K562 (cell line): Measurements from ENCODE around the gene RPL29. TPM values are rescaled to one million over a fixed set of nuclear protein-coding genes. Genes with fewer than 3 reads are reported as not detected.

Source experiments
- ATAC-seq: fragments of 200-7000 bp; cut with Tn5 transposase; 3 replicates; pipeline ENCODE4 v1.9.1; 2020; ENCODE audit warnings: moderate library complexity
- BruUV-seq: library from RNA; stranded (reverse); fragments of 400-500 nt; replicated peaks from 2 replicates; lab custom pipeline; 2021; lab: Mats Ljungman, UMichigan
- CTCF ChIA-PET: fragments of 300-600 bp; formaldehyde crosslinking; extraction: SDS; loops from one replicate; lab custom pipeline; 2021; ENCODE audit warnings: low intra/inter-chr PET ratio; lab: Yijun Ruan, JAX
- POLR2A ChIA-PET: fragments of 300-600, 350-650 bp; sonication (Branson Sonifier 250); formaldehyde crosslinking; extraction: SDS; loops from one replicate; lab custom pipeline; 2021; ENCODE audit warnings: antibody characterized with exemption, inconsistent platforms; lab: Yijun Ruan, JAX
- DNase-seq, 4 experiments: peaks; one replicate each; pipeline versions ENCODE4 v3.0.0 to v3.0.0-alpha.2; 2011 to 2018; ENCODE audit warnings: low spot score in 3 of 4, mixed read lengths in 3 of 4; ENCODE audit errors: extremely low read depth in 1 of 4
- FAIRE-seq: peaks from 2 replicates; lab custom pipeline; 2011; peaks lifted over from hg19 to GRCh38; lab: Jason Lieb, UNC
- H2AFZ ChIP-seq: 2 replicates; pipeline ENCODE4 v1.6.0; 2011; ENCODE audit warnings: low read depth, low read length, control low read depth, inconsistent platforms
- H3K27ac ChIP-seq: fragments of 200-600 bp; 3 replicates; pipeline ENCODE4 v1.8.0; 2011; ENCODE audit warnings: low read depth, mild to moderate bottlenecking, control low read depth, inconsistent platforms, low read length, moderate library complexity, mixed read lengths; ENCODE audit errors: extremely low read depth
- H3K27me3 ChIP-seq, 2 experiments: fragments of 300-600 bp in 1 of 2; 2 replicates in 1 of 2; 3 replicates in 1 of 2; pipeline versions ENCODE4 v1.6.0 to v1.8.0; 2011; ENCODE audit warnings: inconsistent platforms in 2 of 2, low read length in 2 of 2, mild to moderate bottlenecking in 1 of 2, mixed read lengths in 1 of 2, moderate library complexity in 1 of 2; ENCODE audit not compliant: control insufficient read depth in 2 of 2, insufficient read depth in 2 of 2
- H3K36me3 ChIP-seq: fragments of 300-600 bp; 3 replicates; pipeline ENCODE4 v1.8.0; 2011; ENCODE audit warnings: mild to moderate bottlenecking, low read length, inconsistent platforms; ENCODE audit not compliant: control insufficient read depth, insufficient read depth
- H3K4me1 ChIP-seq, 2 experiments: fragments of 200-600 bp in 1 of 2; replicated peaks in 1 of 2; 2 replicates in 1 of 2; 3 replicates in 1 of 2; pipeline versions ENCODE4 v1.5.1 to v1.8.0; 2011; ENCODE audit warnings: inconsistent platforms in 2 of 2, low read length in 2 of 2, mild to moderate bottlenecking in 1 of 2, mixed read lengths in 1 of 2, moderate library complexity in 1 of 2; ENCODE audit not compliant: control insufficient read depth in 2 of 2, insufficient read depth in 2 of 2
- H3K4me2 ChIP-seq: 2 replicates; pipeline ENCODE4 v1.6.1; 2011; ENCODE audit warnings: low read length, control low read depth, inconsistent platforms, mixed read lengths; ENCODE audit not compliant: insufficient read depth
- H3K4me3 ChIP-seq: fragments of 200-600 bp; sonication (generic), shearing (Covaris generic); 2 replicates; pipeline ENCODE4 v1.5.1; 2016; ENCODE audit warnings: control low read depth, inconsistent platforms
- H3K79me2 ChIP-seq: fragments of 200-600 bp; 3 replicates; pipeline ENCODE4 v1.8.0; 2011; ENCODE audit warnings: low read length, inconsistent platforms; ENCODE audit not compliant: control insufficient read depth, insufficient read depth
- H3K9ac ChIP-seq, 2 experiments: 2 replicates each; pipeline versions ENCODE4 v1.6.0 to v1.6.1; 2011; ENCODE audit warnings: low read depth in 2 of 2, low read length in 2 of 2, control low read depth in 1 of 2, inconsistent platforms in 1 of 2, mild to moderate bottlenecking in 1 of 2, mixed read lengths in 1 of 2; ENCODE audit not compliant: insufficient read depth in 1 of 2
- H3K9me1 ChIP-seq: one replicate; pipeline ENCODE4 v1.6.0; 2011; ENCODE audit warnings: inconsistent platforms, mild to moderate bottlenecking, low read length, moderate library complexity; ENCODE audit not compliant: control insufficient read depth, insufficient read depth
- H3K9me3 ChIP-seq: replicated peaks from 2 replicates; pipeline ENCODE4 v1.5.1; 2011; ENCODE audit warnings: low read depth, low read length, inconsistent platforms; ENCODE audit not compliant: control insufficient read depth, insufficient read depth
- H4K20me1 ChIP-seq: replicated peaks from 2 replicates; pipeline ENCODE4 v1.6.1; 2011; ENCODE audit warnings: low read length, inconsistent platforms, mixed read lengths; ENCODE audit not compliant: control insufficient read depth, insufficient read depth
- RBFOX2 ChIP-seq: fragments of 200-400 bp; formaldehyde crosslinking; IDR thresholded peaks from 2 replicates; pipeline ENCODE4 v1.6.1; 2017; ENCODE audit warnings: low read depth, mild to moderate bottlenecking, low read length, moderate library complexity
- RBM34 ChIP-seq: fragments of 200-400 bp; formaldehyde crosslinking; IDR thresholded peaks from 2 replicates; pipeline ENCODE4 v1.6.1; 2018; ENCODE audit warnings: low read length, borderline replicate concordance; ENCODE audit not compliant: insufficient read depth
- TCF7L2 ChIP-seq: fragments of 150-350 bp; IDR thresholded peaks from 2 replicates; pipeline ENCODE4 v1.6.1; 2016; ENCODE audit warnings: low read depth, mild to moderate bottlenecking, low read length, moderate library complexity
- ZKSCAN1 ChIP-seq: fragments of 150-350 bp; IDR thresholded peaks from 2 replicates; pipeline ENCODE4 v1.6.1; 2016; ENCODE audit warnings: low read depth, low read length
- ZNF239 ChIP-seq: fragments of 250-450 bp; sonication (Bioruptor Pico); IDR thresholded peaks from 2 replicates; pipeline ENCODE4 v1.4.0; 2020; ENCODE audit warnings: mild to moderate bottlenecking
- ZNF77 ChIP-seq: fragments of 250-450 bp; sonication (Bioruptor Pico); IDR thresholded peaks from 2 replicates; pipeline ENCODE4 v1.5.0; 2020
- WGBS: fragments of 100-300 bp; shearing (Covaris generic); methylation state at CpG from one replicate; pipeline ENCODE4 v1.1.6; 2016; ENCODE audit warnings: low coverage, mixed read lengths; ENCODE audit not compliant: insufficient coverage; ENCODE audit errors: missing lambda C conversion rate; 5-methylcytosine and 5-hydroxymethylcytosine counted together
- in situ Hi-C: fragments of 300-500 bp; cut with MboI; formaldehyde crosslinking; loops from 4 replicates; pipeline ENCODE4 v1.15.0; 2018; ENCODE audit warnings: inconsistent platforms, mixed read lengths
- intact Hi-C: fragments of 100-400 bp; cut with micrococcal nuclease; formaldehyde crosslinking; loops from 2 replicates; pipeline ENCODE4 v1.14.2; 2022
- polyA plus RNA-seq, 8 experiments: library from polyadenylated mRNA; depleted of rRNA in 4 of 8; stranded (reverse) in 5 of 8; unstranded in 3 of 8; fragments of >200 nt; fragmentation: Nextera tagmentation in 2 of 8; fragmentation: Illumina TruSeq in 1 of 8; extraction: Ambion mirVana in 2 of 8; extraction: Trizol in 1 of 8; gene quantifications; 2 replicates each; pipeline versions ENCODE4 v1.2.1 to v1.2.3, GENCODE V29; 2011 to 2014; ENCODE audit warnings: inconsistent platforms in 1 of 8, missing spikeins in 1 of 8
- total RNA-seq, 7 experiments: library from RNA; depleted of rRNA in 6 of 7; stranded (reverse); fragments of >200 nt in 6 of 7; fragmentation: Illumina TruSeq in 2 of 7; extraction: Trizol in 2 of 7; gene quantifications; 2 replicates each; pipeline versions ENCODE4 v1.2.1 to v1.2.3, GENCODE V29; 2011 to 2021; ENCODE audit warnings: low replicate concordance in 1 of 7

RPL29 gene
- total and polyA plus RNA-seq, 9 of the 15 experiments (the other 6 are each of a cell fraction or from before 2014, with no cell fraction given) = 568 to 1,475 (median 1,104) TPM

DNA sequence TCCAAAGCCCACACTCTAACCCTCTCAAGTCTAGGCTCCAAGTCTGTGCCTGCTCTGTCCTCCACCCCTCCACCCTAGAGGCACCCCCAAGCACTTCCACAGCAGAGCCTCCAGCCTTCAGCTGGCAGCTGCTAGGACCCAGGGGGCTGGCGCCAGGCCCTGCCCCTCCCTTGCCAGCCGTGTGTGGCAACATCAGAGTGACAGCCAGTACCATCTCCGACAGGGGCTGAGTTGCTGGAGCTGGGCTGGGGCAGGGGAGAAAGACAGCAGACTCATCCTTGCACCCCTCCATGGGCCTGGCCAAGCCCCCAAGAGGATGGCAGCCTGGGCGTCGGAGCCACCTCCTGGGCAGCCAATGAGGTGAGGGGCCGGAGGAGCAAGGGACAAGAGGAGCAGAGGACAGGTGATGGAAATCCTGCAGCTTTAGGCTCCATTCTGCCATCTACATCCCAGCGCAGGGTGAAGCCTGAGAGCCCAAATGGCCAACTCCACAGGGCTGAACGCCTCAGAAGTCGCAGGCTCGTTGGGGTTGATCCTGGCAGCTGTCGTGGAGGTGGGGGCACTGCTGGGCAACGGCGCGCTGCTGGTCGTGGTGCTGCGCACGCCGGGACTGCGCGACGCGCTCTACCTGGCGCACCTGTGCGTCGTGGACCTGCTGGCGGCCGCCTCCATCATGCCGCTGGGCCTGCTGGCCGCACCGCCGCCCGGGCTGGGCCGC lies 40.4 kb downstream of the RPL29 start, which contains the start of gene GPR62:
Gene GPR62 (plus strand): TSS at position 207 of the 718 bp plus-strand sequence. CDS start 272 bp downstream, at position 479.
- ATAC-seq (no peak), DNase-seq (no peak), FAIRE-seq (no peak)
- Histone ChIP-seq H3K4me2 (no peak within 1 kb of the TSS), H2AFZ (no peak within 1 kb of the TSS), H3K9me3 (no peaks in the 10 kb centered on the region), H3K36me3 (no peaks in the 10 kb centered on the region), H3K4me3 (no peak within 1 kb of the TSS), H3K9me1 (no peaks in the 10 kb centered on the region), H3K27me3 (peaks cover 0 to 4% of the 10 kb centered on the region in 2 experiments; a peak in 2 of 5 replicates), H3K4me1 (peaks cover 0 to 9% of the 10 kb centered on the region in 2 experiments; a peak in 1 of 5 replicates), H3K9ac (no peak within 1 kb of the TSS), H4K20me1 (no peaks in the 10 kb centered on the region), H3K79me2 (no peaks in the 10 kb centered on the region), H3K27ac (no peak within 1 kb of the TSS)
- ChIA-PET POLR2A (no interaction called here), CTCF (no interaction called here)
- TF ChIP-seq TCF7L2 (no peak), ZNF77 (CRISPR knock-in tag) (no peak)
- no TSS peak for BruUV-seq
- in situ Hi-C loops = no loop called here
- 45% methylated on average over 11 of the region's 33 CpGs for WGBS
- intact Hi-C loops = no loop called here

DNA sequence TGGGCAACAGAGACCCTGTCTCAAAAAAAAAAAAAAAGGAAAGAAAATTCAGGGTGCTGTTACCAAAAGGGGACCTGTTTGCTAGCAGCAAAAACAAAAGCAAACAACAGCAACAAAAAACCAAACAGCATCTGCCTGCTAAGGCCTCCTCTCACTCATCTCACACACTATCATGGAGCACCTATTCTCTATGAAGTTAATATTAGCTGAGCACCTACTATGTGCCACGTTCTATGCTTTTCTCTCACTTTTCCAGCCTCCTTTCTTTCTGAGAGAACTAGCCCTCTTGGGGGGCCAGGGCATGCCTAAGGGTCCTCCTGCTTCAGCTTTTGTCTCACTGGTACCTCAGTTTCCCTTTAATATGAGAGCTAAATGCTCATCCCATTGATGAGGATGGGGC lies 41.0 kb downstream of the RPL29 start:
- Histone ChIP-seq H3K9me3 (no peaks in the 10 kb centered on the region), H3K4me1 (peaks cover 0 to 7% of the 10 kb centered on the region in 2 experiments; a peak in 1 of 5 replicates), H2AFZ (no peak overlapping the region), H3K27me3 (peaks cover 0 to 4% of the 10 kb centered on the region in 2 experiments; a peak in 2 of 5 replicates), H3K4me3 (no peak overlapping the region), H4K20me1 (no peaks in the 10 kb centered on the region), H3K9ac (no peak overlapping the region), H3K27ac (no peak overlapping the region), H3K4me2 (no peak overlapping the region), H3K79me2 (no peaks in the 10 kb centered on the region), H3K9me1 (no peaks in the 10 kb centered on the region), H3K36me3 (no peaks in the 10 kb centered on the region)
- ATAC-seq (no peak), DNase-seq (no peak), FAIRE-seq (no peak)
- BruUV-seq = no TSS peak
- intact Hi-C loops (no loop called here), in situ Hi-C loops (no loop called here)
- TF ChIP-seq ZNF239 (CRISPR knock-in tag) (no peak), RBM34 (no peak), RBFOX2 (no peak), ZKSCAN1 (peak; percentile 15; the same call in 1 of the 2 replicates)
- 11% methylated on average over 1 of the region's 1 CpG for WGBS
- POLR2A ChIA-PET = interaction anchor here (0.6 to 1.1 kb wide), 4 partner anchors 10 to 104 kb away, joined by 3 to 5 read pairs (median 4); partner anchors contain the start of gene PARP3
- CTCF ChIA-PET = no interaction called here
